Measurements from ENCODE around the gene RASGRF2. TPM values are rescaled to one million over a fixed set of nuclear protein-coding genes. Genes with fewer than 3 reads are reported as not detected.

Gene RASGRF2
- total RNA-seq, 5 donors from 2014 or later (not counting 1 experiment from before 2014, with no cell fraction given): 25.2 to 53.0 (median 27.0) TPM

DNA sequence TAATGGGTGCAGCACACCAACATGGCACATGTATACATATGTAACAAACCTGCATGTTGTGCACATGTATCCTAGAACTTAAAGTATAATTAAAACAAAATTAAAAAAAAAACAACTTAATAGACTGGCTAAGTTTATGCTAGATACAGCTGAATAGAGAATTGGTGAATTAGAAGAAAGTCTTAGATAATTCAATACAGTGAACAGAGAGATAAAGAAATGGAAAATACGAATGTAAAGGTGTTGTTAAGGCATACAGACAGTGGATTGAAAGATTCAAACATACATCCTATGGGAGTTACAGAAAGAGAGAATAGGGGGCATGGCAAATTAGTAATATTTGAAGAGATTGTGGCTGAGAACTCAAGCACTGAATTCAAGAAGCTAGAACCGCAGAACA is 75.4 kb downstream of the RASGRF2 start:
- no peak for ATAC-seq (replicated peaks in 1 of 4)
- POLR2A ChIA-PET: interaction anchor here (0.6 kb wide), 3 partner anchors 11 to 1410 kb away, joined by 3 to 4 read pairs (median 3); no protein-coding TSS in a partner anchor
- H3K27ac Mint-ChIP-seq: no peak overlapping the region
- Histone ChIP-seq H3K36me3 (ENCODE audit: control insufficient read depth in 2 of 2, extremely low read depth in 1 of 2, insufficient read depth in 1 of 2, low read length in 1 of 2) (no peaks in the 10 kb centered on the region), H3K4me3 (ENCODE audit: control insufficient read depth in 1 of 2, extremely low read depth in 1 of 2, low read length in 1 of 2) (no peak overlapping the region), H3K27ac (ENCODE audit: low read length) (no peak overlapping the region), H3K4me1 (ENCODE audit: control insufficient read depth in 1 of 2, extremely low read depth in 1 of 2, insufficient read depth in 2 of 2, low read length in 2 of 2) (no peaks in the 10 kb centered on the region), H3K27me3 (replicated peaks in 1 of 2; ENCODE audit: control insufficient read depth in 2 of 2, extremely low read depth in 1 of 2, insufficient read depth in 2 of 2, low read length in 1 of 2) (no peaks in the 10 kb centered on the region), H3K9me3 (no peaks in the 10 kb centered on the region)
- peaks cover 9% of the 10 kb centered on the region for H3K36me3 Mint-ChIP-seq
- no peaks in the 10 kb centered on the region for H3K27me3 Mint-ChIP-seq
- H3K9me3 Mint-ChIP-seq: peaks cover 3 to 20% (median 14%) of the 10 kb centered on the region in 3 donors
- no CpG with 5 or more reads among the region's 2 CpGs for WGBS (ENCODE audit: insufficient coverage)
- H3K4me1 Mint-ChIP-seq: peaks cover 19 to 24% (median 22%) of the 10 kb centered on the region in 3 donors
- CTCF ChIA-PET: no interaction called here
- H3K4me3 Mint-ChIP-seq: no peak overlapping the region
- no peak for DNase-seq

- Histone ChIP-seq H3K4me3 (ENCODE audit: control insufficient read depth in 1 of 2, extremely low read depth in 1 of 2, low read length in 1 of 2) (no peak overlapping the region), H3K9me3 (no peaks in the 10 kb centered on the region), H3K36me3 (ENCODE audit: control insufficient read depth in 2 of 2, extremely low read depth in 1 of 2, insufficient read depth in 1 of 2, low read length in 1 of 2) (no peaks in the 10 kb centered on the region), H3K27me3 (replicated peaks in 1 of 2; ENCODE audit: control insufficient read depth in 2 of 2, extremely low read depth in 1 of 2, insufficient read depth in 2 of 2, low read length in 1 of 2) (no peaks in the 10 kb centered on the region), H3K4me1 (ENCODE audit: control insufficient read depth in 1 of 2, extremely low read depth in 1 of 2, insufficient read depth in 2 of 2, low read length in 2 of 2) (no peaks in the 10 kb centered on the region), H3K27ac (ENCODE audit: low read length) (no peak overlapping the region)
- H3K4me3 Mint-ChIP-seq: no peak overlapping the region
- WGBS (ENCODE audit: insufficient coverage): no CpG with 5 or more reads among the region's 1 CpG
- H3K36me3 Mint-ChIP-seq: peaks cover 4% of the 10 kb centered on the region
- ATAC-seq (replicated peaks in 1 of 4) (no peak), DNase-seq (no peak)
- peaks cover 40 to 44% (median 44%) of the 10 kb centered on the region in 3 donors for H3K4me1 Mint-ChIP-seq
- no peaks in the 10 kb centered on the region for H3K27me3 Mint-ChIP-seq
- ChIA-PET POLR2A (no interaction called here), CTCF (no interaction called here)
- H3K9me3 Mint-ChIP-seq: peaks cover 3 to 14% (median 7%) of the 10 kb centered on the region in 3 donors
- no peak overlapping the region for H3K27ac Mint-ChIP-seq
Observed at GRCh38 chr5:81038495-81038894, 78.3 kb downstream of the RASGRF2 start.

DNA sequence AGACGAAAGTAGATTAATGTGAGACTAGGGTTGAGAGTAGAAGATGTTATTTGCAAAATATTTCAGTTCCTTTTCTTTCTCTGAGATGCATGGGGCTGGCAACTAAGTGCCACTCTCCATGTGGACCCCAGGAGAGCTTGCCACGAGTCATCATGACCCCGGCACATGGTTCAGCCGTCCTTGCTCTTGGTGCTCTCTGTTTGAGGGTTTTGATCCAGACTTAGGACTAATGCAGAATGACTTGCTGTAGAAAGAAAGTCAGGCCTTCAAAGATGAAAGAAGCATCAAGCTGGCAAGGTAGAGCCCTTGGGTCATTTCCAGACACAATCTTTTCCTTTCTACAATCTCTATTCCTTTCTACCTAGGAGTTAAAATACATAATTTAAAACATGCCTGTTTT is 84.7 kb downstream of the RASGRF2 start:
- H3K9me3 ChIP-seq: no peaks in the 10 kb centered on the region
- no peaks in the 10 kb centered on the region for H3K4me1 ChIP-seq (ENCODE audit: control insufficient read depth in 1 of 2, extremely low read depth in 1 of 2, insufficient read depth in 2 of 2, low read length in 2 of 2)
- POLR2A ChIA-PET: no interaction called here
- Mint-ChIP-seq H3K4me3 (no peak overlapping the region), H3K9me3 (no peaks in the 10 kb centered on the region), H3K4me1 (peaks cover 63 to 68% (median 67%) of the 10 kb centered on the region in 3 donors), H3K27me3 (no peaks in the 10 kb centered on the region), H3K27ac (peak overlapping the region in 1 of 2 donors; percentile 8), H3K36me3 (peaks cover 40% of the 10 kb centered on the region)
- no peaks in the 10 kb centered on the region for H3K36me3 ChIP-seq (ENCODE audit: control insufficient read depth in 2 of 2, extremely low read depth in 1 of 2, insufficient read depth in 1 of 2, low read length in 1 of 2)
- no peak for DNase-seq
- no peak overlapping the region for H3K27ac ChIP-seq (ENCODE audit: low read length)
- CTCF ChIA-PET: no interaction called here
- no peak overlapping the region for H3K4me3 ChIP-seq (ENCODE audit: control insufficient read depth in 1 of 2, extremely low read depth in 1 of 2, low read length in 1 of 2)
- H3K27me3 ChIP-seq (replicated peaks in 1 of 2; ENCODE audit: control insufficient read depth in 2 of 2, extremely low read depth in 1 of 2, insufficient read depth in 2 of 2, low read length in 1 of 2): no peaks in the 10 kb centered on the region
- no CpG with 5 or more reads among the region's 4 CpGs for WGBS (ENCODE audit: insufficient coverage)
- ATAC-seq (replicated peaks in 1 of 4): no peak

DNA sequence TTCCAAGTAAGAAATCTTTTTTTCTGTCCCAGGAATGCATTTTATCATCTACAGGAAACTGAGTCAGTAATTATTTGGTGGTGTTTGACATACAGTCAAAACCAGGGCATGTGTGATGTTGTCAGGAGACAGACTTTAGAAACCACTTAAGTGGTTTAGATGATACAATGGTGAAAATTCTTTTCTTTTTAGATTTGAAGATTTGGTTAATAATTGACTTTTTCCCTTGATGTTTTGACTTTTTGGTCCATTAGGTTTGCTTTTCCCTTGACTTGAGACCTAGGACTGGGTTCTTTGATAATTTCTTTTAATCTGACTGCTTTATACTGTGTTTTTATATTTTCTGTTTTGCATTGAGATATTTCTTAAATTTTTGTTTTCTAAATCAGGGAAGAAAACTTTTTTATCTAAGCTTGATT is 85.2 kb downstream of the RASGRF2 start:
- ATAC-seq (replicated peaks in 1 of 4): no peak
- Histone ChIP-seq H3K27me3 (replicated peaks in 1 of 2; ENCODE audit: control insufficient read depth in 2 of 2, extremely low read depth in 1 of 2, insufficient read depth in 2 of 2, low read length in 1 of 2) (no peaks in the 10 kb centered on the region), H3K9me3 (no peaks in the 10 kb centered on the region), H3K27ac (ENCODE audit: low read length) (no peak overlapping the region), H3K36me3 (ENCODE audit: control insufficient read depth in 2 of 2, extremely low read depth in 1 of 2, insufficient read depth in 1 of 2, low read length in 1 of 2) (peaks cover 0 to under 1% of the 10 kb centered on the region in 2 donors), H3K4me1 (ENCODE audit: control insufficient read depth in 1 of 2, extremely low read depth in 1 of 2, insufficient read depth in 2 of 2, low read length in 2 of 2) (no peaks in the 10 kb centered on the region), H3K4me3 (ENCODE audit: control insufficient read depth in 1 of 2, extremely low read depth in 1 of 2, low read length in 1 of 2) (no peak overlapping the region)
- H3K4me3 Mint-ChIP-seq: no peak overlapping the region
- H3K36me3 Mint-ChIP-seq: peaks cover 42% of the 10 kb centered on the region
- H3K27ac Mint-ChIP-seq: peak overlapping the region in 1 of 2 donors; percentile 3
- no peaks in the 10 kb centered on the region for H3K9me3 Mint-ChIP-seq
- ChIA-PET POLR2A (interaction anchor here in 1 of 2 donors (0.6 kb wide), 1 partner anchor 17 kb away, joined by 4 read pairs; no protein-coding TSS in a partner anchor), CTCF (interaction anchor here (0.6 to 1.3 kb wide), 2 partner anchors 35 to 331 kb away, joined by 4 read pairs; no protein-coding TSS in a partner anchor)
- no peaks in the 10 kb centered on the region for H3K27me3 Mint-ChIP-seq
- DNase-seq: no peak
- H3K4me1 Mint-ChIP-seq: peaks cover 63 to 68% (median 64%) of the 10 kb centered on the region in 3 donors

- Mint-ChIP-seq H3K36me3 (peaks cover 47% of the 10 kb centered on the region), H3K27ac (no peak overlapping the region), H3K27me3 (no peaks in the 10 kb centered on the region), H3K4me3 (no peak overlapping the region), H3K9me3 (no peaks in the 10 kb centered on the region), H3K4me1 (peaks cover 61 to 69% (median 62%) of the 10 kb centered on the region in 3 donors)
- 90% methylated on average over 2 of the region's 2 CpGs for WGBS (ENCODE audit: insufficient coverage)
- Histone ChIP-seq H3K4me3 (ENCODE audit: control insufficient read depth in 1 of 2, extremely low read depth in 1 of 2, low read length in 1 of 2) (no peak overlapping the region), H3K27ac (ENCODE audit: low read length) (no peak overlapping the region), H3K9me3 (no peaks in the 10 kb centered on the region), H3K27me3 (replicated peaks in 1 of 2; ENCODE audit: control insufficient read depth in 2 of 2, extremely low read depth in 1 of 2, insufficient read depth in 2 of 2, low read length in 1 of 2) (no peaks in the 10 kb centered on the region), H3K36me3 (ENCODE audit: control insufficient read depth in 2 of 2, extremely low read depth in 1 of 2, insufficient read depth in 1 of 2, low read length in 1 of 2) (peaks cover 0 to 2% of the 10 kb centered on the region in 2 donors), H3K4me1 (ENCODE audit: control insufficient read depth in 1 of 2, extremely low read depth in 1 of 2, insufficient read depth in 2 of 2, low read length in 2 of 2) (no peaks in the 10 kb centered on the region)
- ChIA-PET POLR2A (interaction anchor here in 1 of 2 donors (0.5 to 0.6 kb wide), 3 partner anchors 10 to 28 kb away, joined by 3 to 4 read pairs (median 3); no protein-coding TSS in a partner anchor), CTCF (interaction anchor here (0.6 to 1.3 kb wide), 2 partner anchors 35 to 331 kb away, joined by 4 read pairs; no protein-coding TSS in a partner anchor)
- DNase-seq: no peak
- no peak for ATAC-seq (replicated peaks in 1 of 4)
Observed at GRCh38 chr5:81046041-81046440, 85.9 kb downstream of the RASGRF2 start.

DNA sequence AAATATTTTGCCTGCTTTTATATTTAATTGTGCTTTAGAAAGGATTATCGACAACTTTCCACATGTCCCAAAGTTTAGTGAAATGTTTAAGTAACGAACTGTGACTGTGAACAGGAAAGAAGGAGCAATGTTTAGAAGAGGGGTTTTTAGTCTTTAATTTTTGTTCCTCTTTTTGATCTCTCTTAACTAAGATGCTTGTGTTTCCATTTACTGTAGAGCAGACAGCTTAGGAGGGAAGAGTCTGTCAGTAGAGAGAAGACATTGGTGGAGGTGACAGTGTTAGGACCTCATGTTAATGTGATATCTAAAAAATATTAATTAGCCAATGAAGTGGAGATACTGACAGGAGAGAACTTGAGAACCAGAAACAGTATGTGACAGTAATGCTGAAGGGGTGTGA is 92.2 kb downstream of the RASGRF2 start:
- Mint-ChIP-seq H3K36me3 (peaks cover 50% of the 10 kb centered on the region), H3K4me3 (no peak overlapping the region), H3K9me3 (no peaks in the 10 kb centered on the region), H3K27me3 (no peaks in the 10 kb centered on the region), H3K4me1 (peaks cover 30 to 51% (median 37%) of the 10 kb centered on the region in 3 donors), H3K27ac (peak overlapping the region; percentile 19 to 26)
- WGBS (ENCODE audit: insufficient coverage): no CpG with 5 or more reads among the region's 2 CpGs
- ChIA-PET CTCF (no interaction called here), POLR2A (no interaction called here)
- no peaks in the 10 kb centered on the region for H3K27me3 ChIP-seq (replicated peaks in 1 of 2; ENCODE audit: control insufficient read depth in 2 of 2, extremely low read depth in 1 of 2, insufficient read depth in 2 of 2, low read length in 1 of 2)
- no peak for ATAC-seq (replicated peaks in 1 of 4)
- H3K4me1 ChIP-seq (ENCODE audit: control insufficient read depth in 1 of 2, extremely low read depth in 1 of 2, insufficient read depth in 2 of 2, low read length in 2 of 2): no peaks in the 10 kb centered on the region
- H3K27ac ChIP-seq (ENCODE audit: low read length): no peak overlapping the region
- H3K9me3 ChIP-seq: no peaks in the 10 kb centered on the region
- H3K4me3 ChIP-seq (ENCODE audit: control insufficient read depth in 1 of 2, extremely low read depth in 1 of 2, low read length in 1 of 2): no peak overlapping the region
- H3K36me3 ChIP-seq (ENCODE audit: control insufficient read depth in 2 of 2, extremely low read depth in 1 of 2, insufficient read depth in 1 of 2, low read length in 1 of 2): peaks cover 0 to 2% of the 10 kb centered on the region in 2 donors
- DNase-seq: no peak
